GM18861 (cell line): ENCODE measurements around the gene DSCAML1.

Source experiments
- ATAC-seq: cut with Tn5 transposase; IDR thresholded peaks from one replicate; pipeline ENCODE4 v1.9.1; 2021; ENCODE audit not compliant: unreplicated experiment

The DSCAML1 gene

GRCh38 chr11:117560780-117561530, 236.1 kb downstream of the DSCAML1 start:
- no peak for ATAC-seq

- ATAC-seq = no peak
Observed at GRCh38 chr11:117559698-117560097, 237.3 kb downstream of the DSCAML1 start.

GRCh38 chr11:117557361-117557760, 239.7 kb downstream of the DSCAML1 start:
- no peak for ATAC-seq

GRCh38 chr11:117554601-117555333, 242.2 kb downstream of the DSCAML1 start:
- ATAC-seq = no peak

DNA sequence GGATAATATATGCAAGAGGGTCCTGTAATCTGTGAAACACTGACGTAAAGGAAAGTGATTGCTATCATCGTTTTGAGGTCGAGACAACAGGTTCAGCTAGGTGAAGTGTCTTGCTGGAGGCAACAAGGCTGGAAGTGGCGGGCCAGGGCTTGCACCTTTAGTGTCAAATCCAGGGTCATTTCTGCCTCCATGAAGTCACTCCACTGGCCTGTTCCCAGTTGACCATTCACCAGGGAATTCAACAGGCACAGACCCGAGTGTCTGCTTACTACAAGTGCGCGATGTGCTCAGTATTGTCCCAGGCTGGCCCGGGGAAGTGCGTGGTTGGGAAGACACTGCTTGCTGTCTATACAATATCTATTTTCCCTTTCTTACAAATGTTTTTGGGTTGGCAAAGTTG, 244.4 kb downstream of the DSCAML1 start:
- ATAC-seq = no peak

DNA sequence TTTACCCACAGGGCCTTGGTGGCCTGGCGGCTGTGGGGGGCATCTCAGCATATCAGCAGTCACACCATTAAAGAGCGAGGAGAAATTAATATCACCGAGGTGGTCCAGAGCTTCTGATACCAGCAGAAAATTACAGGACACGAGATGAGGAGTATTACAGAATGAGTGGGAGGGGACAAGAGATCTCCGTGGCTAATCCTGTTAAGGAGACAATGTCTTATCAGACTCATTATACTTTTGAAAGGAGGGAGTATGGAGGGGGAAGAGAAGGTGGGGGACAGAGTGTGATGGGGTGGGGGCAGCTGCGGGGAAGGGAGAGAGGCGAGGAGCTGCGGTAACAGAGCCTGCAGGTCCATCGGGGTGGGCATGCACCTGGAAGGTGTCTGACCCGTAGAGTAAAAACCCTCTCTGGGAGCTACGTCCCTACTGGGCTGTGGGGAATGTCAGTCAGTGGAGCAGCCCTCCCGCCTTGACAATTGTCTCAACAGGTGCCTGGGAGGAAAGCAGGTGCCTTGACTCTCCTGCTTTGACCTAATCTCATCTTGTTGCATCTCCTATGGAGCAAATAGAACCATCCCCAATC, 245.2 kb downstream of the DSCAML1 start:
- ATAC-seq = no peak

GRCh38 chr11:117550466-117550865, 246.6 kb downstream of the DSCAML1 start:
- ATAC-seq = no peak

- no peak for ATAC-seq
Observed at GRCh38 chr11:117549417-117549816, 247.6 kb downstream of the DSCAML1 start.

GRCh38 chr11:117548876-117549275, 248.1 kb downstream of the DSCAML1 start:
- ATAC-seq = no peak

DNA sequence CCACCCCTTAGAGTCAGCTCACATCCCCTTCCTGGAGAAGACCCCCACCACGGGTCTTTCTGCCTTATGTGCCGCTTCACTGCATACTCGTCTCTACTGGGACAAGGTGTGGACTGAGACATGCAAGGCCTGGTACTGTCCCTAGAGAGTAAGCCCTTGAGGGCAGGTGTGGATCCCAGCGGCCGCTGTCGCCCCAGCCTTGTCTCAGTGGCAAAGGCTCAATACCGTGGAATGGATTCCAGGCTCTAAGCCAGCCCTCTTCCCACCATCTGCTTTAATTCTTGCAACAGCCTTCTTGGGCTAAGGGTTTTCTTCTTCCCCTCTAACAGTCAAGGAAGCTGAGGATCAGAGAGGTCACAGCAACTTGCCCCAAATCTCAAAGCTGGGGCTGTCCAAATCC, 249.1 kb downstream of the DSCAML1 start:
- ATAC-seq = no peak

- no peak for ATAC-seq
Observed at GRCh38 chr11:117547195-117547850, 249.7 kb downstream of the DSCAML1 start.

DNA sequence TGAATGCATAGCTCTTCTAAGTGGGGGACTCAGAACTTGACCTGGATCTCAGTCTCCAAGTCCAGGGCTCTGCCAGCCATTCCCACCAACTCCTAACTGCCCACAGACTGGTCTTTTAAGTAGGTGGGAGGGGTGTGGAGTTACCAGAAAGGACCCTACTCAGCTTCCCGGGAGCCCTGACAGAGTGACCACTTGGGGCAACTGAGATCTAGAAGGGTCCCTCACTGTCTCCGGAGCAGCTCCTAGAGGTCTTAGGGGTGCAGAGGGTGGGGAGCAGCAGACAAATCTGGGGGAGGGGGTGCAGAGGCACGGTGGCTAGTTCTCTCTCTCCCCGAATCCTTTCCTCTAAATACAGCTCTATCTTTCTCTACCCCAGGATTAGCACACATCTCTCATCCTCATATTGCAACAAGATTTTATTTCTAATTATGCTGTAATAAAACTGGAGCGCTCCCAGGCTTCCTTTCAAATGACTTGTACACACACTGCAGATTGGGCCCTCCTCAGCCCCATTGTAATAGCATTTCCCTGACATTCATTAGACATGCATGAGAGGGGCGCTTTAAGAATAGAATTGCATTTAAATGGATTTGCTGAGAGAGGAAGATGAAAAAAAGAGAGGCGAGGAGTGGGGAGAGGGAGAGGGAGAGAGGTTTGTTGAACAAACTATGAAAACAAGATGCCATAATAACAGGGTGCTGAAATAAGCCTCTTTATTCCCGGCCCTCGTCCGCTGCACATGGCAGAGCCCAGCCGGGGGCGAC, 250.4 kb downstream of the DSCAML1 start:
- no peak for ATAC-seq

DNA sequence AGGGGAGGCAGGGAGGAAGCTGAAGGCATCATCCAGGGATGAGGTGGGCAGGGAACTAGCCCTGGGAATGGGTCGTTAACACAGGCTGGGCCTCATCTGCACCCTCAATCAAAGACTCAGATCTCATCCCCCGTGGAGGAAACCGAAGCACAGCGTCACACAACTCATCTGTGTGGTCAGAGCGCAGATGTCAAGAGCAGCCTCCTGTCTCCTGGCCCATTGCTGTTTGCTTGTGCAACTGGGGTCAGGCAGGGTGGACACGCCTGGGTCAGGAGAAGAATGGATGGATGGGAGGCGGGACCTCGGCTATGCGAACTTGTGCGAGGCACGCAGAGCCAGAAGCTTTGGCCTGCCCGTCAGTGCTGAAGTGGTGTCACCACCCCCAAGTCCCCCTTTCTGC, 251.3 kb downstream of the DSCAML1 start:
- no peak for ATAC-seq

DNA sequence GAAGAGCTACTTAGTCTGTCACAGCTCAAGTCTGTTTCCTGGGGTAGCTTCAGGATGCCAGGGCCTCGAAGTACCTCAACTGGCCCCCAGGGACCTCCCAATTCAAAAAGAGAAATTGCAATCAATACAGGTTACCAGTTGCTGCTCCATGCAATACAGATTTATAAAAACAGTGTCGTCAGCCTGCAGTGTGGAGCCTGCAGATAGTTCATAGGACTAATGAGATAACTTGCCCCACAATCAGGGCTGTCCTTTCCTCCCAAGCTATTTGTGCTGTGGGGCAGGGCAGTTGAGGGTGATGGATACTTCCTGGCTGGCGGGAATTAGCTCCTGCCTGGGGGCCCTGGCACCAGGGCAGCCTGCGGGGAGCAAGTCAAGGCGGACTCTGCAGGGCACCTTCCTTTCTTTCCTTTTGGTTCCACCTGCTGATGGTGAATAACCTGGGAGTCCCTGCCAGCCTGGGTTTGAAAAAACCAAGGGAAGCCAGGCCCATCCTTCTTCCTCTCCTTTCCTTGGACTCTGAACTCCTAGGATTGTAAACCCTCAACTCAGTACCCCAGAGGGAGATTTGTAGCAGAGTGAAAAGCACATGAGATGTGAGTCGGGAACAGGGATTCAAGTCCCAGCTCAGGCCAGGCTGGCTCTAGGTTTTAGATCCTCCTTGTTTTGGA, 252.8 kb downstream of the DSCAML1 start:
- no peak for ATAC-seq

- no peak for ATAC-seq
Observed at GRCh38 chr11:117541211-117541610, 255.8 kb downstream of the DSCAML1 start.

DNA sequence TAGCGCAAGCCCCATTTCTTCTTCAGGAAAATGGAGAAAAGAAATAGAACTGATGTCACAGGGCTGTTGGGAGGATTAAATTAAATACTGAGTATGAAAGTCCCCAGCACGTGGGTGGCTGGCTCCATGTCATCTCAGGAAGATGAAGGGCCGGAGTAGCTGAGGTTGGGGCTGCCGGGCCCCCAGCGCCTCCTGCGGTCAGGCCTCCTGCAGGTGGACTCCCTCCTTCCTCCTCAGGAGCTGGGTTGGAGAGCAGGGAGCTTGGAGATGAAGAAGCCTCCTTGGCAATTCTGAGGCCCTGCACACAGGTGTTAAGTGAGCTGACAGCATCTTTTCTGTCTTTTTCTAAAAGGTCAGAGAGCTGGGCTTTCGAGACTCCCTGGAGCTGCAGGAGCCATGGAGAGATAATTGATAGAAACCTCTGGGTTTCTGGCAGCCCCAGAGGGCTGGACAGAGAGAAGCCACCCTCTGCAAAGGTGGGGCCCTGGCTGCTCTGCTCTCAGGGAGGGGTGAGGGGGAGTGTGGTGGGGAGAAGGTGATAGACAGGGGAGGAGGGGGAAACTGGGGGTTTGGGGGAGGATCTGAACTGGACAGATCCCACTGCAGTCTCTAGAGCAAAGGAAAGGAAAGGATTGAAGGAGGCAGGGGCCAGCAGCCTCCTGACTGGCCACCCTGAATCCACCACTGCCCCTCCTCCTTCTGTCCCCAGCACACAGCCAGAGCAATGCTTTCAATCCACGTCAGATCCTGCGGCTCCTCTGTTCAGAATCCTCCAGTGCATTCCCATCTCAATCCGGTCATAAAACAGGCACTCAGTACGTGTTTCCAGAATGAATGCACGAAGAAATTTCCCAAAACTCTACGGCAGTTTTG, 258.5 kb downstream of the DSCAML1 start:
- ATAC-seq = no peak

DNA sequence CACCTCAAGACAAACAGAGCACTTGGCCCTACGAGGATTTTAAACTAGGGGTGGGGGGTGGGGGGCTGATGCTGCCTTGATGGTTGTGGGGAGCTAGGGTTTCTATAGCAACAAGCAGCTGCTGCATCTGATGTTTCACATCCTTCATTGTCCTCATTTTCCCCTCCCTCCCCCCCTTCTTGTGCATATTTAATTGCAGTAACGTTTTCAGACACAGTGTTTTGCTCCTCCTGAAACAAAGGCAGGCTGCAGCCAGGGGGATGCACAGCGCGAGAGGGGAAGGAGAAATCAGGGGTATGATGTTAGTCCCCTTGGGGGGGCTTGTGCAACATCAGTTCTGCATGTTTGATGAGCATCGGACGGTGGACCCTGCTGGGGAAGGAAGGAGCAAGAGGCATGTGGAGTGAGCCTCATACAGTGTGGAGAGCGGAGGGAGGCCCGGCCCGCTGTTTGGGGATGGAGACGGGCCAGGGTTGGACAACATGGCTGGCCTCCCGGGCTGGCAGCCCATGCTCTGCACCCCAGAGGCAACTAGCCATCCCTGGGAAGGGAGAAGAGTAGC, 261.1 kb downstream of the DSCAML1 start:
- no peak for ATAC-seq

GRCh38 chr11:117535201-117535849, 261.7 kb downstream of the DSCAML1 start:
- no peak for ATAC-seq

DNA sequence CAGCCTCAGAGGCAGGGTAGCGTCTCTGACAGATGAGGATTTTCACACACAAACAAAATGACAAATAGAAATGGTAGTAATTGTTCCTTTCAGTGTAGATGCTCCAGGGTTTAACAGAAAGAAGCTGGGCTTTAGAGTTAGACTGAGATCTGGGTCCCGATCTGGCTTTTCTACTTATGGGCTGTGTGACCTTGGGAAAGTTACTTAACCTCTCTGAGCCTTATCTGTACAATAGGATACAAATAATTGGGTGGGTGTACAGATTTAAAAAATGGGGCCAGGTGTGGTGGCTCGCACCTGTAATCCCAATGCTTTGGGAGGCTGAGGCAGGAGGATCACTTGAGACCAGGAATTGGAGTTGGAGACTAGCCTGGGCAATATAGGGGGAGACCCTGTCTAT, 264.4 kb downstream of the DSCAML1 start:
- no peak for ATAC-seq
